NCI-H526 (cell line): Measurements from ENCODE around the gene ZNF44.
"Not testable (repeated sequence)": the region's sequence is repeated elsewhere in the genome, so short reads cannot be mapped to it uniquely, and the experiment has no call there.

Experiments
- DNase-seq, 2 experiments: peaks; one replicate each; lab custom pipeline; 2025; lab: John Stamatoyannopoulos, UW

ZNF44 gene

GRCh38 chr19:12294249-12295158 lies at the start of gene ZNF44:
ZNF44 (minus strand) TSS chr19:12294883; CDS start chr19:12294694, 189 bp downstream.
- peak; percentile 92 to 95 for DNase-seq

- DNase-seq, result peak; percentile 95 to 98
Measured at GRCh38 chr19:12333162-12334159, 38.8 kb upstream of the ZNF44 start, which contains the start of gene ZNF563. ZNF563 (minus strand) TSS chr19:12333633; CDS start chr19:12333482, 151 bp downstream.

DNA sequence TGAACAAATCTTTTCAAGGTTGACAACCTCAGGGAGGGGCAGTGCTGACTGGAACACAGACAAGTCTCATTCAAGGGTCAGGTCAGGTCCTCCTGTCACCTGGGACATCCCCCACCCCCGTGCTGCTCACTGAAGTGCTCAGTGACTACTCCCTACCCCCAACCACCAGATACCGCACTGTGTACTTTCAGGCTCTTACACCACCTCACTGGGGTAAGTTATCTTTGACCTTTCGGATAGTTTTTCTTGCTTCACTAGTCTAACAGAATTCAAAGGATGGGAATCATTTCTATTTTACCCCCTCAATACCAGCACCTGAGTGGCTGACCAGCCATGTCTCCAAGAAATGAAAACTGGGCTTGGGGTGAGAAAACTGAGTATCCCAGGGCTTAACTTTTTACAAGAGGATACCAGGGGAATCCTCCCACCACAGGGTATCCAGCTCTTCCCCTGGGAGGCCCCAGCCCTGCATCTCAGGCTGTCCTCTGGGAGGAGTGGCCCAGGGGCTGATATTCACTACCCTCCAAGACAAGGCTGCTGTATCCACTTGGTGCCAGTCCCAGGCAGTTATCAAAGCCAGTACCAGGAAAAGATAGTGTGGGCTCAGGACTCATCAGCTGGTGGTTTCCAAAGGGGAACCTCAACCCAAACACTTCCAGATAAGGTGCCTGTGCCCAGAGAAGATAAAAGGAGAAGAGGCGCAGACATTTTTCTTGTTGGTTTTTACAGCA lies 36.7 kb upstream of the ZNF44 start:
- DNase-seq, result no peak

DNA sequence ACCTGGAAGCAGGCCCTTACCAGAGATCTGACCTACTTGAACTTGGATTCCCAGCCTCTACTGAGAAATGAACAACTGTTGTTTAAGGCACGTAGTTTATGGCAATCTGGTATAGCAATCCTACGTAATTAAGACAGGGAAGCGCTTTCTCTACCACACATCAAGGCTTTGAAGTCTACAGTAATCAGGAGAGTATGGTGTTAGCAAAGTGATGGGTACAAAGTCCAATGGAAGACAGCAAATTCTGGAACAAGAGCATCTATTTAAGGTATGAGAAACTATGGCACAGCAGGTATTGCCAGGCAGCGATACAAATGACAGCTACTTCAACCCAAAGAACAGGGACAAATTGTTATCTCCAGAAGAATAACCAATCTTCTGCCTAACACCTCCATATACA lies 35.7 kb upstream of the ZNF44 start:
- DNase-seq, result no peak

DNA sequence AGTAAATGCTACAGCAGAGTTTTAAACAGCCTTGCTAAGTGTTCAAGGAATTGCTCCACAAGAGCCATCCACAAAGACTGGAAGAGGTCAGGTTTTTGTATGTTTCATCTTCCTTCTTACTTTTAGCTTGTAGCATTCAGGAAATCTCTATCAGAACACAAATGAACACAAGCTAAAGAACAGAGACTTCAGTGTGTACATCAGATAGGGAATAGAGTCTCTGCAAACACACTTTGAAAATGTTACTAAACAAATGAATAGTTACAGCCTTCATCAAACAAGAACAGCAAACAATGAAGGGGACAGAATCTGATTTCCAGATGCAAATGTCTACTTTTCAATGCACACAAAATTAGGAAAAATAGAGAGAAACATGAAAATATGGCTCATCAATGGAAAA lies 31.0 kb upstream of the ZNF44 start:
- DNase-seq, result no peak

GRCh38 chr19:12318782-12319413 lies 24.2 kb upstream of the ZNF44 start:
- DNase-seq, result no peak

- DNase-seq, result no peak
Measured at GRCh38 chr19:12314553-12314952, 19.9 kb upstream of the ZNF44 start.

- not testable (repeated sequence) for DNase-seq
Measured at GRCh38 chr19:12308891-12309290, 14.2 kb upstream of the ZNF44 start.

DNA sequence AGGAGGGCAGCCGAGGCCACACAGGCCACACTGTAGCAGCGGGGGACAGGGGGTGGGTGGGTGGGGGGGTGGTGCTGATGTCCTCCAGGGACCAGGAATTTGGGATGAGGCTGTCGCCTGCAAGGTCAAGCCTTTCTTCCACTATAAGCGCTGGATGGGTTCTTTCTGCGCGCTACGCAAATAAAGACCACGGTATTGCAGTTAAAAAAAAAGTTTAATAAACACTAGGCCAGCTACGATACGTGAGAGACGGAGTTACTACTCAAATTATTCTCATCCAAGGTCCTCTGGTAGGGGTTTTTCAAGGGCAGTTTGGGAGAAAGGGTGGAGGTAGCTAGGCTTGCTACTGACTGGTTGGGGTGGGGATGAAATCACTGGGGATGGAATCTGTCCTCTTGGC lies 508 bp upstream of the ZNF44 start:
- no peak for DNase-seq

- peak; percentile 45 to 73 for DNase-seq
Measured at GRCh38 chr19:12293777-12294248, 870 bp downstream of the ZNF44 start.

GRCh38 chr19:12289790-12290065 lies 5.0 kb downstream of the ZNF44 start:
- no peak for DNase-seq

DNA sequence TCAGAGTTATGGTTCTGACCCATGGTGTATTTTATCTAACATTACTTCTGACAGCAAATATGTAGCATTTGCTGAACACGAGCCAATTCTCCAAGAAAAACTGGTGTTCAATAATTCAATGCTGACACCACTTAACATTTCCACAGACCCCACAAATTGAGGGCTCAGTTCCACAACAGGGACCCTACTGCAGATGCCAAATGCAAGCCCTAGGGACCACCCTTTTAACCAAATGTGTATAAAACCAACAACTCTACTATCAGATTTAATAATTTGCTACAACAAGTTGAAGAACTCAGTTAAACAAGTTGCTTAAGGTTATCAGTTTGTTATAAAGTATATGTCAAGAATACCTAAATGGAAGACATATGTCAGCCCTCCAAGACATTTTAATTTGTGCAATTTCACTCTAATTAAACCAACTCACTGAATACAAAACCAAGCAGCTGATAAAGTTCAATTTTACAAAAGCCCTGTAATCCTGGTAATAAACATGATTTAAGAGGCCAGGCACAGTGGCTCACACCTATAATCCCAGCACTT lies 6.7 kb downstream of the ZNF44 start:
- no peak for DNase-seq

DNA sequence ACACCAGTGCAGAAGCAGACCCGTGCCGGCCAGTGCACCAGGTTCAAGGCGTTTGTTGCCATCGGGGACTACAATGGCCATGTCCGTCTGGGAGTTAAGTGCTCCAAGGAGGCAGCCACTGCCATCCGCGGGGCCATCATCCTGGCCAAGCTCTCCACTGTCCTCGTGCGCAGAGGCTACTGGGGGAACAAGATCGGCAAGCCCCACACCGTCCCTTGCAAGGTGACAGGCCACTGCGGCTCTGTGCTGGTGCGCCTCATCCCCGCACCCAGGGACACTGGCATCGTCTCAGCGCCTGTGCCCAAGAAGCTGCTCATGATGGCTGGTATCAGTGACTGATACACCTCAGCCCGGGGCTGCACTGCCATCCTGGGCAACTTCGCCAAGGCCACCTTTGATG lies 10.1 kb downstream of the ZNF44 start:
- DNase-seq, result no peak

DNA sequence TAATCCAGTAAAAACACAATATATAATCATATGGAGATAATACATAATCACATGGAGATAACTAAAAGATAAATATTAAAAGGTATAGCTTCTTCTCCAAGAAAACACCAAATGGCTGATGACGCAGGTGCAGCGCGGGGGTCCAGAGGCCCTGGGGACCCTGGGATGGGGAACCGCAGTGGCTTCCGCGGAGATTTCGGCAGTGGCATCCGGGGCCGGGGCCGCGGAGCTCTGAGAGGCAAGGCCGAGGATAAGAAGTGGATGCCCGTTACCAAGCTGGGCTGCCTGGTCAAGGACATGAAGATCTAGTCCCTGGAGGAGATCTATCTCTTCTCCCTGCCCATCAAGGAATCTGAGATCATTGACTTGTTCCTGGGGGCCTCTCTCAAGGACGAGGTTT lies 10.5 kb downstream of the ZNF44 start:
- DNase-seq, result no peak

GRCh38 chr19:12278713-12279112 lies 16.0 kb downstream of the ZNF44 start:
- DNase-seq, result no peak

GRCh38 chr19:12272980-12273901 lies 21.4 kb downstream of the ZNF44 start:
- no peak for DNase-seq

DNA sequence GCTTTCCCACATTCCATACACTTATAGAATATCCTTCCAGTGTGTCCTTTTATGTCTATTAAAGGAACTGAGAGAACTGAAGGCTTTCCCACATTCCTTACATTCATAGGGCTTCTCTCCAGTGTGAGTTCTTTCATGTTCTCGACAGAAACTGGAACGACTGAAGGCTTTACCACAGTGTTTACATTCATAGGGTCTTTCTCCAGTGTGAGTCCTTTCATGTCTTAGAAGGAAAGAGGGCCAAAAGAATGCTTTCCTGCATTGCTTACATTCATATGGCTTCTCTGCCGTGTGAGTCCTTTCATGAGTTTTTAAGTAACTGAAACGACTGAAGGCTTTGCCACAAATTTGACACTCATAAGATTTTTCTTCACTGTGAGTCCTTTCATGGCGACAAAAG lies 22.3 kb downstream of the ZNF44 start:
- DNase-seq, result no peak

- no peak for DNase-seq
Measured at GRCh38 chr19:12270854-12271253, 23.8 kb downstream of the ZNF44 start.

GRCh38 chr19:12265921-12266704 lies 28.6 kb downstream of the ZNF44 start:
- no peak for DNase-seq
